Measurements from ENCODE around the gene SLC18A2. TPM values are rescaled to one million over a fixed set of nuclear protein-coding genes. Genes with fewer than 3 reads are reported as not detected.

SLC18A2 gene
- total RNA-seq, 1 experiment from 2014 or later, result 0.02 TPM

DNA sequence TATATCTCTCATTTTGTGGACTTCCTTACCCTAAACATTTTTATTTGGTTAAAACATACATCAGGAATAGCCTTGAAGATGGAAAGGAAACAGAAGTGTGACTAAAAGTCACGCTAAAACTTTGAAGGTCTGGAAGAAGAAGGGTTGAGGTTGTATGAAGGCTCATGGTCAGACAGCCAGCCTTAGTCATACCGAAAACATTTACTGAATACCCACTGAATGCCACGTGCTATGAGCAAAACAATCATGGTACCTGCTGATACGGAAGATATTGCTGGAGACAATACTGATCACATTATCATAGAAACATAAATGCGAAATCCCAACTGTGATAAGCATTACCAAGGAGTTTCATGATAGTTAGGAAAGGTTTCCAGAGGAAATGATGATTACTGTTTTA lies 70.3 kb downstream of the SLC18A2 start:
- DNase-seq (ENCODE audit: low spot score), result no peak

DNA sequence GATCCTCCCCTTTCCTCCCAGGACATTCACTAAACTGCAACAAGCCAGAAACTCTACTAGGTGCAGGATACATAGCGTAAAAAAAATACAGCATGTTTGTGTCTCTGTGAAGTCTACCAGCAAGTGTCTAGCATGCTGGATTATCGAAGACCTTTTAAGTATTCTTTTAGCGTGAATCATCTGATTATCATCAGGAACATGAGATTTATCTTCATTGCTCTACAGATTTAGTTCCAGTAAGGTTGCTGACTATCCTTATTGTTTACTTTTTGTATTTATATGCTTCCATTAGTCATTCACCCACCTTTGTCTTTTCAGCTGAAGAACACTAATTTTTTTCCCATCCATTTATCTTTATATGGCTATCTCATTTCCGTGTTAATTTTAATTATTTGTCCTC lies 71.5 kb downstream of the SLC18A2 start:
- no peak for DNase-seq (ENCODE audit: low spot score)

DNA sequence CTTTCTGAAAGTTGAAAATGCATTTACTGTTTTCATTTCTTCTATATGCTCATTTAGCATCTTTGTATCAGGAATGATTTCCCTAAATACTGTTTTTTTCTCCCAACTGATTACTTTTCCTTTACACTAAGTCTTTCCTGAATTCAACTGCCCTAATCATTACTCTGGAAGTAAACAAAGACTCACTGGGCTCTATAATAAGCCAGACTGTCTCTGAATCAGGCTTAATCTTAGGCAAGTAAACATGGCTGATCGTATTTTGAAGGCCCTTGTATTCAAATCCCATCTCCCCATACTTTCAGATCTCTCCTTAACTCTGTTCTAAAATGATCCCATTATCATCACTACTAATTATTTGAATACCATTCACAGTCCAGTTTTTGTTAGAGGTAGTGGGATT lies 72.7 kb downstream of the SLC18A2 start:
- DNase-seq (ENCODE audit: low spot score), result no peak

DNA sequence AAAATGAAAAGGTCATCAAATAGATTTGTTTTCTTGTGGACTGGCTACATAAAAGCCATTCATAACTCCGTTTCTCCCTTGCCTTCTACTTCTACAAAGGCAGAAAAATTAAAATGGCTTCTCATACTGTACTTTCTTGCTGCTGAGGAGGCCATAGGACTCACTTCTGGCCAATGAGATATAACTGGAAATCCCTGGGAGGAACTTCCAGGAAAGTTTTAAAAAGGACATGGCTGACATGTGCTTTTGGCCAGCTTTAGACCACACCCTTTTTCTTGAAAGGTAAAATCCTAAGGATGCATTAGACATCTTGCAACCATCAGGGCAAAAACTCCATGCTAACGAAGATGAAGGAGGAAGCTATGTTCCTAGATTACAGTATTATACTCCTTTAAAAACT lies 75.8 kb downstream of the SLC18A2 start:
- no peak for DNase-seq (ENCODE audit: low spot score)

DNA sequence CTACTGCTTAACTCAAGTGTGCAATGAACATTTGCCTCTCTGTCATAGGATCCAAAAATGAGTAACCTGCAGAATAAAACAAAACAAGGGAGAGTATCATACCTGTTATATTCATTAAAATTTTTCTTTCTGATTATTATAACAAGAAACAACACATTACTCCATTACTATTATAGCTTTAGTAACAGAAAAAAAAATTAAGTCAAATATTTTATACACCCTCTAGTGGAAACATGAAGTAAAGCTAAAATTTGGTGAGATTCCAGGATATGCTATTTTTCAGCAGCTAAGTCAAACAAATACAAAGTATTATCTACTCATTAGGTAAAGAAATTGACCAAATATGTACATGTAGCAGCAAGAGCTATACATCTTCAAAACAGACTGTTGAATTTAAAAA lies 78.0 kb downstream of the SLC18A2 start:
- no peak for DNase-seq (ENCODE audit: low spot score)

DNA sequence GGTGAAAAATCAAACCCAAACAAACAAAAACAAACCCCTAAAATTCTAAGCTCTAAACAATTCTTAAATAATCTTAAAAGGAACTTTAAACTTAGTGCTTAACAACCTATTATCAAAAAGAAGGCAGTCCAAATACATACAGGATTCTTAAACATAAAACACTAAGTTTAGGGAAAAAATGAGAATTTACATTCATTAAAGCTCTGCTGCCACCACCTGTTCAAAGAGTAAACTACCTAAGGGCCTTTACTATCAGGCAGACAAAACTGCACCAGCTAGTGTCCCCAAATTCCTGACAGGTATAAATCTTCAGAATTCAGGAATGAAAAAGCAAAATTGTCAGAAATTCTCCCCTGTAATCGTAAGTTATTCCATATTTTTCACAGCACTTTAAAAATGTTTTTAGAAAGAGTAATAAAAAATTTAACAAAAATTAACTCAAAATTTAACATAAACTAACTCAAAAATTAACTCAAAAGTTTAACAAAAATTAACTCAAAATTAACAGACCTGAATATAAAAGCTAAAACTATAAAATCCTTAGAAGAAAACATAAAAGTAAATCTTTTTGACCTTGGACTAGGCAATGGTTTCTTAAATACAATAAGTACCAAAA lies 79.2 kb downstream of the SLC18A2 start:
- peak; percentile 13 for DNase-seq (ENCODE audit: low spot score)

DNA sequence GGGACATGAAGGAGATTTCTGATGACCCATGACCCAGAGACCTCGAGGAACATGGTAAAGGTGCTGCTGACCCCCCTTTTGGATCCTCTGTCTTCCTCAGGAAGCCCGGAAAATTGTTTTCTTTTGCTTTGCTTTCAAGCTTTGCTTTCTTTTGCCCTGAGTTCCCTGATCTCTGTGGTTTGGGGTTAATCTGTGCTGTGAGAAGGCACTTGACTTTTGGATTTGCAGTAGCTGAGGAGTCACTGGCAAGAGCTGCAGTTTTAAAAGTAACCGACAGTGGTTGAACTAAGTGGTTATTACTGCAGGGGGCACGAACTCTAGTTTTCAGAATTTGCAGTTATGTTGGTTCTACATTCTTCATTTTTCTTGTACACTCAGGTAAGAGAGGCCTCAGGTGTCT lies 81.3 kb downstream of the SLC18A2 start:
- no peak for DNase-seq (ENCODE audit: low spot score)

DNA sequence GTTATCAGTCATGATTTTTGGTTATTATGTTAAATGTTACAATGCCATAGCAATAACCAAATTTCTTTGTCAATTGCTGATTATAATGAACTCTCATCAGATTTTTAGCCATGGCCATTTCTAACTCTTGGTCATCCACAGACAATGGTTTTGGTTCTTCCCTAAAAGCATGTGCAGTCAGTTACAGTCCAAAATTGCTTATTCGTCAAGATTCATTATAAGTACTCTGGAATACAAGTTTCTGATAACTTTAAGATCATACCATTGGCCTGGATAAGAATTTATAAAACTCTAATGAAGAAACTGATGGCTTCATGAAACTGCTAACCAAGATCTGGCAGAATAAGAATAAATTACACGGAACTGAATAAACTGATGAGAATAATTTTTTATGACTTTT lies 83.5 kb downstream of the SLC18A2 start:
- no peak for DNase-seq (ENCODE audit: low spot score)

DNA sequence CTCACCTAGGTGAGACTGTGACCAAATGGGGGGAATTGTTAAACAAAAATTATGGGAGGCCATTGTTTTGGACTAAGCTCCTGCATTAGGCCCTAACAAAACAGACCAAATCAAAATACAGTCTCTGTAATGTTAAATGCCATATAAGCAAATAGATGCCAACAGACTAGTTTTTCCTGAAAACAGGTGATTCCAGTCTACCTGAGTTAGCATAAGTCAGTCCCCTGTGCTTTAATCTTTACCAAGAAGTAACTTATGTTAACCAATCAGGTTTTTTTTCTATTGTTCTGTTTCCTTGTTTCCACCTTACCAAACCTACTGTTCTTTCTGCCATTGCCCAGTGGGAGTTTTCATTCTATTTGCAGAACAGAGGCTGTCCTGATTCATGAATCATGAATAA lies 86.3 kb downstream of the SLC18A2 start:
- DNase-seq (ENCODE audit: low spot score), result no peak

Other genes starting within 250 kb of the SLC18A2 start
- gene SHTN1, start 235.9 kb upstream of the SLC18A2 start, total RNA-seq (2014; rRNA removed; shearing (Covaris generic)), result 6.3 and 9.3 TPM in 2 replicates
- not detected in 2 replicates for gene VAX1, start 102.8 kb upstream of the SLC18A2 start, total RNA-seq (2014; rRNA removed; shearing (Covaris generic))
- not detected in 2 replicates for gene KCNK18, start 43.6 kb upstream of the SLC18A2 start, total RNA-seq (2014; rRNA removed; shearing (Covaris generic))
- gene PDZD8, start 134.3 kb downstream of the SLC18A2 start, total RNA-seq (2014; rRNA removed; shearing (Covaris generic)), result 9.5 and 11.0 TPM in 2 replicates